GM19025 (cell line): ENCODE measurements around the gene NRAP.

ENCODE experiments used
- ATAC-seq: cut with Tn5 transposase; IDR thresholded peaks from one replicate; pipeline ENCODE4 v1.9.1; 2021; ENCODE audit warnings: mild to moderate bottlenecking, low read depth, moderate library complexity; ENCODE audit not compliant: unreplicated experiment

NRAP gene

GRCh38 chr10:113610631-113611601, 52.9 kb downstream of the NRAP start:
- no peak for ATAC-seq

- no peak for ATAC-seq
Measured at GRCh38 chr10:113609704-113610108, 54.1 kb downstream of the NRAP start.

GRCh38 chr10:113605268-113605978, 58.4 kb downstream of the NRAP start:
- ATAC-seq = no peak

- ATAC-seq = no peak
Measured at GRCh38 chr10:113604572-113604971, 59.3 kb downstream of the NRAP start.

GRCh38 chr10:113603057-113603777, 60.6 kb downstream of the NRAP start:
- ATAC-seq = no peak

GRCh38 chr10:113600569-113600968, 63.3 kb downstream of the NRAP start:
- ATAC-seq = no peak

- no peak for ATAC-seq
Measured at GRCh38 chr10:113594652-113595051, 69.2 kb downstream of the NRAP start.

GRCh38 chr10:113592380-113592779, 71.5 kb downstream of the NRAP start:
- ATAC-seq = no peak

GRCh38 chr10:113590581-113590980, 73.3 kb downstream of the NRAP start:
- ATAC-seq = no peak

GRCh38 chr10:113589201-113589770, 74.6 kb downstream of the NRAP start:
- no peak for ATAC-seq

GRCh38 chr10:113585949-113586348, 77.9 kb downstream of the NRAP start:
- no peak for ATAC-seq

- no peak for ATAC-seq
Measured at GRCh38 chr10:113583571-113583970, 80.3 kb downstream of the NRAP start.

GRCh38 chr10:113581092-113581491, 82.7 kb downstream of the NRAP start:
- ATAC-seq = no peak

- no peak for ATAC-seq
Measured at GRCh38 chr10:113578773-113579172, 85.1 kb downstream of the NRAP start.

GRCh38 chr10:113576852-113577251, 87.0 kb downstream of the NRAP start:
- no peak for ATAC-seq

- ATAC-seq = no peak
Measured at GRCh38 chr10:113573368-113573767, 90.5 kb downstream of the NRAP start.

GRCh38 chr10:113572520-113573290, 91.1 kb downstream of the NRAP start:
- no peak for ATAC-seq

- ATAC-seq = no peak
Measured at GRCh38 chr10:113569576-113569975, 94.3 kb downstream of the NRAP start.

GRCh38 chr10:113566888-113567287, 97.0 kb downstream of the NRAP start:
- no peak for ATAC-seq

- no peak for ATAC-seq
Measured at GRCh38 chr10:113565364-113565763, 98.5 kb downstream of the NRAP start.
